GM12878 (cell line): ENCODE measurements around the gene UHMK1.

Source experiments
- BCL11A ChIP-seq: IDR thresholded peaks from 2 replicates; pipeline ENCODE4 v1.6.1; 2011; ENCODE audit warnings: low read depth, low read length
- EGR1 ChIP-seq, 2 experiments: IDR thresholded peaks; 1 replicate in 1 of 2; 2 replicates in 1 of 2; pipeline ENCODE4 v1.6.1; 2011 to 2012; ENCODE audit warnings: low read depth in 2 of 2, low read length in 2 of 2, borderline replicate concordance in 1 of 2, mild to moderate bottlenecking in 1 of 2, moderate library complexity in 1 of 2
- MXI1 ChIP-seq: fragments of 150-350 bp; IDR thresholded peaks from 2 replicates; pipeline ENCODE4 v1.6.1; 2011; ENCODE audit warnings: low read depth, mild to moderate bottlenecking, inconsistent platforms, low read length, improper control_type of control experiment
- NFYB ChIP-seq: IDR thresholded peaks from 2 replicates; pipeline ENCODE4 v1.6.1; 2011; ENCODE audit warnings: low read depth, mild to moderate bottlenecking, low read length, improper control_type of control experiment, moderate library complexity; ENCODE audit not compliant: insufficient read depth
- PML ChIP-seq: IDR thresholded peaks from 2 replicates; pipeline ENCODE4 v1.6.1; 2012; ENCODE audit warnings: low read length, inconsistent platforms
- POLR2AphosphoS5 ChIP-seq: IDR thresholded peaks from 2 replicates; pipeline ENCODE4 v1.6.1; 2011; ENCODE audit warnings: mild to moderate bottlenecking, low read length, inconsistent platforms
- RAD21 ChIP-seq: IDR thresholded peaks from 2 replicates; pipeline ENCODE4 v1.6.1; 2011; ENCODE audit warnings: mild to moderate bottlenecking, low read depth, low read length, moderate library complexity; ENCODE audit not compliant: insufficient read depth
- TF ChIP-seq, protein P1 (sequence below): fragments of 450-650 bp; IDR thresholded peaks from 2 replicates; pipeline ENCODE4 v1.6.1; 2017; ENCODE audit warnings: mild to moderate bottlenecking
- TF ChIP-seq, protein P2 (sequence below), 3 experiments: IDR thresholded peaks in 2 of 3; conservative IDR thresholded peaks in 1 of 3; 2 replicates each; pipeline ENCODE4 v1.5.1; 2011; ENCODE audit warnings: low read depth in 3 of 3, low read length in 3 of 3, mild to moderate bottlenecking in 3 of 3, control low read depth in 2 of 3, moderate library complexity in 2 of 3, inconsistent platforms in 1 of 3, mixed read lengths in 1 of 3; ENCODE audit not compliant: control insufficient read depth in 2 of 3, insufficient read depth in 1 of 3; ENCODE audit errors: extremely low read depth in 1 of 3

DNA sequence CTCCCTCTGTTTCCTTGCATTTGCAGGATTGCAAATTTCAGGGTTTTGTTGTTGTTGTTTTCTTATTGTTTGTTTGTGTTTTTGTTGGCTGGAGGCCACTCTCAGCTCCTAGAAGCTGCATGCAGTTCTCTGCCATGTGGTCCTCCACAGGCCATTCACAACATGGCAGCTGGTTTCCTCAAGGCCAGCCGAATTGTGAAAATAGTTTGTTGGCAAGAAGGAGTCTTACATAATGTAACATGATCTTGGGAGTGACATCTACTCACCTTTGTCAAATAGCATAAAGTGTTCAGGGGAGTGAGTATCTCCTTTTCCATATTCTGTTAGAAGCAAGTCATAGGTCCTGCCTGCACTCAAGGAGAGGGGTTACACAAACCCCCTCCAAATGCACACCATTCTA is 53.3 kb downstream of the UHMK1 start:
- TF ChIP-seq, protein P1, sequence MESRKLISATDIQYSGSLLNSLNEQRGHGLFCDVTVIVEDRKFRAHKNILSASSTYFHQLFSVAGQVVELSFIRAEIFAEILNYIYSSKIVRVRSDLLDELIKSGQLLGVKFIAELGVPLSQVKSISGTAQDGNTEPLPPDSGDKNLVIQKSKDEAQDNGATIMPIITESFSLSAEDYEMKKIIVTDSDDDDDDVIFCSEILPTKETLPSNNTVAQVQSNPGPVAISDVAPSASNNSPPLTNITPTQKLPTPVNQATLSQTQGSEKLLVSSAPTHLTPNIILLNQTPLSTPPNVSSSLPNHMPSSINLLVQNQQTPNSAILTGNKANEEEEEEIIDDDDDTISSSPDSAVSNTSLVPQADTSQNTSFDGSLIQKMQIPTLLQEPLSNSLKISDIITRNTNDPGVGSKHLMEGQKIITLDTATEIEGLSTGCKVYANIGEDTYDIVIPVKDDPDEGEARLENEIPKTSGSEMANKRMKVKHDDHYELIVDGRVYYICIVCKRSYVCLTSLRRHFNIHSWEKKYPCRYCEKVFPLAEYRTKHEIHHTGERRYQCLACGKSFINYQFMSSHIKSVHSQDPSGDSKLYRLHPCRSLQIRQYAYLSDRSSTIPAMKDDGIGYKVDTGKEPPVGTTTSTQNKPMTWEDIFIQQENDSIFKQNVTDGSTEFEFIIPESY: no peak
- TF ChIP-seq MXI1 (no peak), NFYB (no peak), EGR1 (IDR thresholded peaks at IDR 0.05; ENCODE audit: borderline replicate concordance in 1 of 2, low read depth in 2 of 2, low read length in 2 of 2) (no peak), BCL11A (no peak), PML (no peak), RAD21 (no peak), POLR2AphosphoS5 (no peak)
- TF ChIP-seq, protein P2, sequence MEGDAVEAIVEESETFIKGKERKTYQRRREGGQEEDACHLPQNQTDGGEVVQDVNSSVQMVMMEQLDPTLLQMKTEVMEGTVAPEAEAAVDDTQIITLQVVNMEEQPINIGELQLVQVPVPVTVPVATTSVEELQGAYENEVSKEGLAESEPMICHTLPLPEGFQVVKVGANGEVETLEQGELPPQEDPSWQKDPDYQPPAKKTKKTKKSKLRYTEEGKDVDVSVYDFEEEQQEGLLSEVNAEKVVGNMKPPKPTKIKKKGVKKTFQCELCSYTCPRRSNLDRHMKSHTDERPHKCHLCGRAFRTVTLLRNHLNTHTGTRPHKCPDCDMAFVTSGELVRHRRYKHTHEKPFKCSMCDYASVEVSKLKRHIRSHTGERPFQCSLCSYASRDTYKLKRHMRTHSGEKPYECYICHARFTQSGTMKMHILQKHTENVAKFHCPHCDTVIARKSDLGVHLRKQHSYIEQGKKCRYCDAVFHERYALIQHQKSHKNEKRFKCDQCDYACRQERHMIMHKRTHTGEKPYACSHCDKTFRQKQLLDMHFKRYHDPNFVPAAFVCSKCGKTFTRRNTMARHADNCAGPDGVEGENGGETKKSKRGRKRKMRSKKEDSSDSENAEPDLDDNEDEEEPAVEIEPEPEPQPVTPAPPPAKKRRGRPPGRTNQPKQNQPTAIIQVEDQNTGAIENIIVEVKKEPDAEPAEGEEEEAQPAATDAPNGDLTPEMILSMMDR (IDR thresholded peaks at IDR 0.05 in 2 of 3, conservative IDR thresholded peaks at IDR 0.05 in 1 of 3; ENCODE audit: control insufficient read depth in 2 of 3, extremely low read depth in 1 of 3, insufficient read depth in 1 of 3, low read depth in 3 of 3, low read length in 3 of 3): no peak
